ENCODE data around the gene BMX.

BMX gene

GRCh38 chrX:15500497-15500966 is at the start of gene BMX:
BMX (plus strand) TSS chrX:15500807; CDS start chrX:15508354, 7,547 bp downstream.
- H3K4me3 ChIP-seq (ENCODE audit: low read depth, low read length): no peak within 1 kb of the TSS

- H3K4me3 ChIP-seq (ENCODE audit: low read depth, low read length): no peak overlapping the region
Measured at GRCh38 chrX:15451913-15452312, 48.7 kb upstream of the BMX start.

GRCh38 chrX:15464704-15465103 is 35.9 kb upstream of the BMX start:
- H3K4me3 ChIP-seq (ENCODE audit: low read depth, low read length): no peak overlapping the region

GRCh38 chrX:15465347-15465746 is 35.3 kb upstream of the BMX start:
- no peak overlapping the region for H3K4me3 ChIP-seq (ENCODE audit: low read depth, low read length)

- H3K4me3 ChIP-seq (ENCODE audit: low read depth, low read length): no peak overlapping the region
Measured at GRCh38 chrX:15465896-15466651, 34.5 kb upstream of the BMX start.

- no peak overlapping the region for H3K4me3 ChIP-seq (ENCODE audit: low read depth, low read length)
Measured at GRCh38 chrX:15468036-15468435, 32.6 kb upstream of the BMX start.

- no peak overlapping the region for H3K4me3 ChIP-seq (ENCODE audit: low read depth, low read length)
Measured at GRCh38 chrX:15469613-15470012, 31.0 kb upstream of the BMX start.

- no peak overlapping the region for H3K4me3 ChIP-seq (ENCODE audit: low read depth, low read length)
Measured at GRCh38 chrX:15471028-15471427, 29.6 kb upstream of the BMX start.

GRCh38 chrX:15472531-15472930 is 28.1 kb upstream of the BMX start:
- H3K4me3 ChIP-seq (ENCODE audit: low read depth, low read length): no peak overlapping the region

GRCh38 chrX:15474028-15474427 is 26.6 kb upstream of the BMX start:
- H3K4me3 ChIP-seq (ENCODE audit: low read depth, low read length): no peak overlapping the region

- H3K4me3 ChIP-seq (ENCODE audit: low read depth, low read length): no peak overlapping the region
Measured at GRCh38 chrX:15475021-15475420, 25.6 kb upstream of the BMX start.

- H3K4me3 ChIP-seq (ENCODE audit: low read depth, low read length): no peak overlapping the region
Measured at GRCh38 chrX:15475486-15475885, 25.1 kb upstream of the BMX start.

- no peak overlapping the region for H3K4me3 ChIP-seq (ENCODE audit: low read depth, low read length)
Measured at GRCh38 chrX:15483891-15484290, 16.7 kb upstream of the BMX start.

GRCh38 chrX:15492469-15492868 is 8.1 kb upstream of the BMX start:
- H3K4me3 ChIP-seq (ENCODE audit: low read depth, low read length): no peak overlapping the region

GRCh38 chrX:15493118-15493962 is 7.3 kb upstream of the BMX start, which contains the start of gene PIR:
PIR (minus strand) TSS chrX:15493333; CDS start chrX:15491257, 2,076 bp downstream.
- peak within 1 kb of the TSS; percentile 39 for H3K4me3 ChIP-seq (ENCODE audit: low read depth, low read length)

- H3K4me3 ChIP-seq (ENCODE audit: low read depth, low read length): no peak overlapping the region
Measured at GRCh38 chrX:15495801-15496200, 4.8 kb upstream of the BMX start.

- H3K4me3 ChIP-seq (ENCODE audit: low read depth, low read length): no peak overlapping the region
Measured at GRCh38 chrX:15496824-15497223, 3.8 kb upstream of the BMX start.

GRCh38 chrX:15497865-15498264 is 2.7 kb upstream of the BMX start:
- no peak overlapping the region for H3K4me3 ChIP-seq (ENCODE audit: low read depth, low read length)

- no peak overlapping the region for H3K4me3 ChIP-seq (ENCODE audit: low read depth, low read length)
Measured at GRCh38 chrX:15498741-15499140, 1.9 kb upstream of the BMX start.

GRCh38 chrX:15499976-15500375 is 631 bp upstream of the BMX start:
- no peak overlapping the region for H3K4me3 ChIP-seq (ENCODE audit: low read depth, low read length)

GRCh38 chrX:15501506-15501905 is 899 bp downstream of the BMX start:
- H3K4me3 ChIP-seq (ENCODE audit: low read depth, low read length): no peak overlapping the region

- H3K4me3 ChIP-seq (ENCODE audit: low read depth, low read length): no peak overlapping the region
Measured at GRCh38 chrX:15504661-15505060, 4.1 kb downstream of the BMX start.
